Testis (tissue), 5 donors: ENCODE data around the gene TLN1. TPM values are rescaled to one million over a fixed set of nuclear protein-coding genes. Genes with fewer than 3 reads are reported as not detected.

ENCODE experiments used
- DNase-seq: peaks from one replicate; pipeline ENCODE4 v3.0.0-alpha.2; 2019
- H3K27ac ChIP-seq, 2 donors: fragments of 200-600 bp; sonication (generic); one replicate each; pipeline ENCODE4 v1.5.1; 2019
- H3K27me3 ChIP-seq: fragments of 200-600 bp; sonication (generic); one replicate; pipeline ENCODE4 v1.5.1; 2019
- H3K36me3 ChIP-seq: fragments of 200-600 bp; sonication (generic); one replicate; pipeline ENCODE4 v1.5.1; 2017; ENCODE audit warnings: low read depth; ENCODE audit errors: missing control alignments
- H3K4me1 ChIP-seq: fragments of 200-600 bp; sonication (generic); one replicate; pipeline ENCODE4 v1.5.1; 2019
- H3K4me3 ChIP-seq, 2 donors: fragments of 200-600 bp; sonication (generic); one replicate each; pipeline ENCODE4 v1.5.1; 2017 to 2019
- H3K9me3 ChIP-seq: fragments of 200-600 bp; sonication (generic); one replicate; pipeline ENCODE4 v1.5.1; 2017
- POLR2A ChIP-seq: fragments of 450-650 bp; IDR thresholded peaks from one replicate; pipeline ENCODE4 v1.6.1; 2017; ENCODE audit warnings: antibody characterized with exemption, mild to moderate bottlenecking, moderate library complexity
- WGBS, 2 donors: methylation state at CpG; one replicate each; pipeline ENCODE4 v1.1.5; 2018; 5-methylcytosine and 5-hydroxymethylcytosine counted together
- intact Hi-C: fragments of 100-400 bp; cut with DNase I; formaldehyde crosslinking; loops from one replicate; pipeline ENCODE4 v1.15.1; 2023; ENCODE audit warnings: low total_unique reads
- long read RNA-seq, 2 donors: transcript quantifications; one replicate each; lab custom pipeline, GENCODE V29; 2026
- polyA plus RNA-seq: library from polyadenylated mRNA; stranded (reverse); fragments of 350-450 nt; fragmentation: Illumina TruSeq; extraction: RNeasy Lipid Tissue Mini Kit (QIAGEN cat#74804); gene quantifications from one replicate; pipeline ENCODE4 v1.2.3, GENCODE V29; 2014; ENCODE audit warnings: low read depth, low replicate concordance; ENCODE audit not compliant: insufficient read depth
- total RNA-seq, 2 donors: library from RNA; depleted of rRNA; stranded (reverse); fragments of >200 nt; gene quantifications; one replicate each; pipeline ENCODE4 v1.2.3, GENCODE V29; 2016
- TF ChIP-seq, protein P1 (sequence below), 3 experiments: fragments of 450-650 bp in 2 of 3; fragments of 200-600 bp in 1 of 3; sonication (generic) in 1 of 3; IDR thresholded peaks; one replicate each; pipeline ENCODE4 v1.5.1; 2016 to 2019; ENCODE audit warnings: antibody characterized with exemption in 3 of 3, mild to moderate bottlenecking in 2 of 3, moderate library complexity in 1 of 3

TLN1 gene, protein sequence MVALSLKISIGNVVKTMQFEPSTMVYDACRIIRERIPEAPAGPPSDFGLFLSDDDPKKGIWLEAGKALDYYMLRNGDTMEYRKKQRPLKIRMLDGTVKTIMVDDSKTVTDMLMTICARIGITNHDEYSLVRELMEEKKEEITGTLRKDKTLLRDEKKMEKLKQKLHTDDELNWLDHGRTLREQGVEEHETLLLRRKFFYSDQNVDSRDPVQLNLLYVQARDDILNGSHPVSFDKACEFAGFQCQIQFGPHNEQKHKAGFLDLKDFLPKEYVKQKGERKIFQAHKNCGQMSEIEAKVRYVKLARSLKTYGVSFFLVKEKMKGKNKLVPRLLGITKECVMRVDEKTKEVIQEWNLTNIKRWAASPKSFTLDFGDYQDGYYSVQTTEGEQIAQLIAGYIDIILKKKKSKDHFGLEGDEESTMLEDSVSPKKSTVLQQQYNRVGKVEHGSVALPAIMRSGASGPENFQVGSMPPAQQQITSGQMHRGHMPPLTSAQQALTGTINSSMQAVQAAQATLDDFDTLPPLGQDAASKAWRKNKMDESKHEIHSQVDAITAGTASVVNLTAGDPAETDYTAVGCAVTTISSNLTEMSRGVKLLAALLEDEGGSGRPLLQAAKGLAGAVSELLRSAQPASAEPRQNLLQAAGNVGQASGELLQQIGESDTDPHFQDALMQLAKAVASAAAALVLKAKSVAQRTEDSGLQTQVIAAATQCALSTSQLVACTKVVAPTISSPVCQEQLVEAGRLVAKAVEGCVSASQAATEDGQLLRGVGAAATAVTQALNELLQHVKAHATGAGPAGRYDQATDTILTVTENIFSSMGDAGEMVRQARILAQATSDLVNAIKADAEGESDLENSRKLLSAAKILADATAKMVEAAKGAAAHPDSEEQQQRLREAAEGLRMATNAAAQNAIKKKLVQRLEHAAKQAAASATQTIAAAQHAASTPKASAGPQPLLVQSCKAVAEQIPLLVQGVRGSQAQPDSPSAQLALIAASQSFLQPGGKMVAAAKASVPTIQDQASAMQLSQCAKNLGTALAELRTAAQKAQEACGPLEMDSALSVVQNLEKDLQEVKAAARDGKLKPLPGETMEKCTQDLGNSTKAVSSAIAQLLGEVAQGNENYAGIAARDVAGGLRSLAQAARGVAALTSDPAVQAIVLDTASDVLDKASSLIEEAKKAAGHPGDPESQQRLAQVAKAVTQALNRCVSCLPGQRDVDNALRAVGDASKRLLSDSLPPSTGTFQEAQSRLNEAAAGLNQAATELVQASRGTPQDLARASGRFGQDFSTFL (N-terminal part only)
- 100 to 1,000 TPM; 134 to 201 TPM for total RNA-seq
- polyA plus RNA-seq: 171 TPM
- long read RNA-seq, donor 1, transcript TLN1-205 (3 exons, 446 nt): major isoform, 5 of 142 reads
- long read RNA-seq, donor 1, partial matches to known transcripts: 133 of 142 reads
- long read RNA-seq, donor 1, other reads (novel, unspliced or antisense): 0 of 142 reads
- long read RNA-seq, donor 2, partial matches to known transcripts: 33 of 38 reads
- long read RNA-seq, donor 2, other reads (novel, unspliced or antisense): 0 of 38 reads

GRCh38 chr9:35732185-35732799, at the start of gene TLN1, which contains the start of gene CREB3:
Gene TLN1 (minus strand): TSS chr9:35732195. CDS start chr9:35725694, 6,501 bp downstream.
Gene CREB3 (plus strand): TSS chr9:35732666. CDS start chr9:35732773, 107 bp downstream.
- no peaks in the 10 kb centered on the region for H3K9me3 ChIP-seq
- peak; percentile 98 for DNase-seq
- intact Hi-C loops: loop anchor here (10.0 kb wide), 1 partner anchor 83 kb away; the partner anchor contains the start of genes HINT2 and SPAG8
- WGBS, 2 donors: 0% methylated on average over 5 to 35 of the region's 49 CpGs
- H3K27ac ChIP-seq: peak within 1 kb of the TSS; percentile 71 to 97
- peaks cover 51% of the 10 kb centered on the region for H3K4me1 ChIP-seq
- H3K4me3 ChIP-seq: peak within 1 kb of the TSS; percentile 70 to 95
- TF ChIP-seq, protein P1, sequence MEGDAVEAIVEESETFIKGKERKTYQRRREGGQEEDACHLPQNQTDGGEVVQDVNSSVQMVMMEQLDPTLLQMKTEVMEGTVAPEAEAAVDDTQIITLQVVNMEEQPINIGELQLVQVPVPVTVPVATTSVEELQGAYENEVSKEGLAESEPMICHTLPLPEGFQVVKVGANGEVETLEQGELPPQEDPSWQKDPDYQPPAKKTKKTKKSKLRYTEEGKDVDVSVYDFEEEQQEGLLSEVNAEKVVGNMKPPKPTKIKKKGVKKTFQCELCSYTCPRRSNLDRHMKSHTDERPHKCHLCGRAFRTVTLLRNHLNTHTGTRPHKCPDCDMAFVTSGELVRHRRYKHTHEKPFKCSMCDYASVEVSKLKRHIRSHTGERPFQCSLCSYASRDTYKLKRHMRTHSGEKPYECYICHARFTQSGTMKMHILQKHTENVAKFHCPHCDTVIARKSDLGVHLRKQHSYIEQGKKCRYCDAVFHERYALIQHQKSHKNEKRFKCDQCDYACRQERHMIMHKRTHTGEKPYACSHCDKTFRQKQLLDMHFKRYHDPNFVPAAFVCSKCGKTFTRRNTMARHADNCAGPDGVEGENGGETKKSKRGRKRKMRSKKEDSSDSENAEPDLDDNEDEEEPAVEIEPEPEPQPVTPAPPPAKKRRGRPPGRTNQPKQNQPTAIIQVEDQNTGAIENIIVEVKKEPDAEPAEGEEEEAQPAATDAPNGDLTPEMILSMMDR (IDR thresholded peaks at IDR 0.05): peak in 1 of 3 experiments; percentile 13
- peak; percentile 61 for TF ChIP-seq POLR2A
- H3K36me3 ChIP-seq: no peaks in the 10 kb centered on the region
- H3K27me3 ChIP-seq: no peaks in the 10 kb centered on the region

DNA sequence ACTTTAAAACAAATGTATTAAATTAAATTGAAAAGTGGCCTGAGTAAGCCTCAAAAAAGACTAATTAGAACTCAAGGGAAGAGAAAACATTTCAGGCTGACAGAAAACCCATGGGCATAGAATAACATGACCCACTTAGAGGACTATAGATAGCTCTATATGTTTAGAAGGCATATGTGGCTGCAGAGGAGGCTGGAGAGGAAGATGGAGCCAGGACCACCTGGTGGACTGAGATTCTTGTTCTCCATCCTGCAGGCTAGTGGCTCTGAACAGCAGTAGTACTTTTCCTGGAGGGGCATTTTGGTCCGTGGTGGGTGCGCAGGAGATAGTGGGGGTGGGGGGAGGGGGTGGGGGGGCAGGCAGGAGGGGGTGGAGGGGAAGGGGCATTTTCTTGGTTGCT, 49.1 kb upstream of the TLN1 start:
- TF ChIP-seq, protein P1 (IDR thresholded peaks at IDR 0.05): no peak
- intact Hi-C loops: no loop called here
- H3K27ac ChIP-seq: no peak overlapping the region
- no peaks in the 10 kb centered on the region for H3K4me1 ChIP-seq
- H3K4me3 ChIP-seq: no peak overlapping the region
- DNase-seq: no peak
- no peaks in the 10 kb centered on the region for H3K9me3 ChIP-seq
- no peaks in the 10 kb centered on the region for H3K27me3 ChIP-seq
- 67 to 80% methylated on average over 2 of the region's 2 CpGs for WGBS, 2 donors
- no peaks in the 10 kb centered on the region for H3K36me3 ChIP-seq

DNA sequence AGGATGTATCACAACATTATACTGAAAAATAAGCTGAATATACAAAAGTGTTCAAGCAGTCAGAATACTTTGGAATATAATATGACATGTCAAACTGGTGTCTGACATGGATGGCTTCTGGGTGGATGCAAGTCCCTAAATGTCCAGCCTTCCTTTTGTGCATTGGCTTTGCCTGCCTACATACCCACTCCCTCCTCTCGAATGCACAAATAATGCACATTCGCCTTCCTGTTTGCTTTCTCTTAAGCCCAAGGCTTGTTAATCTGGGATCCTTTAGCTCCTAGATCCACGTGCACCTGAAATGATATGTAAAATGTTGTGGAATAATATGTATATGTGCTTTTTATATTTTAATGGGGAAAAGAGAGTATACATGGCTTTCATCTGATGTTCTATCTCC, 46.5 kb upstream of the TLN1 start:
- TF ChIP-seq POLR2A: no peak
- TF ChIP-seq, protein P1 (IDR thresholded peaks at IDR 0.05): no peak
- H3K27me3 ChIP-seq: no peaks in the 10 kb centered on the region
- no peak for DNase-seq
- WGBS, 2 donors: 93 to 95% methylated on average over 3 of the region's 3 CpGs
- intact Hi-C loops: no loop called here
- no peaks in the 10 kb centered on the region for H3K9me3 ChIP-seq
- H3K4me1 ChIP-seq: peaks cover 8% of the 10 kb centered on the region
- H3K4me3 ChIP-seq: no peak overlapping the region
- no peaks in the 10 kb centered on the region for H3K36me3 ChIP-seq
- no peak overlapping the region for H3K27ac ChIP-seq

GRCh38 chr9:35776018-35776417, 44.0 kb upstream of the TLN1 start:
- Histone ChIP-seq H3K4me1 (peaks cover 19% of the 10 kb centered on the region), H3K27ac (peak overlapping the region in 1 of 2 donors; percentile 31), H3K9me3 (no peaks in the 10 kb centered on the region), H3K4me3 (no peak overlapping the region), H3K36me3 (no peaks in the 10 kb centered on the region), H3K27me3 (no peaks in the 10 kb centered on the region)
- intact Hi-C loops: no loop called here
- WGBS, 2 donors: 71 to 88% methylated on average over 4 of the region's 4 CpGs
- DNase-seq: no peak
- no peak for TF ChIP-seq POLR2A
- TF ChIP-seq, protein P1 (IDR thresholded peaks at IDR 0.05): no peak
